HepG2 (cell line): Measurements from ENCODE around the gene AIF1. TPM values are rescaled to one million over a fixed set of nuclear protein-coding genes. Genes with fewer than 3 reads are reported as not detected.

Experiments used
- ATRX ChIP-seq: sonication (generic); formaldehyde crosslinking; IDR thresholded peaks from 2 replicates; pipeline ENCODE4 v1.4.0; 2020; ENCODE audit warnings: missing genetic modification reagents, borderline replicate concordance
- GABPA ChIP-seq, 2 experiments: IDR thresholded peaks; 2 replicates each; pipeline ENCODE4 v1.6.1; 2011 to 2016; ENCODE audit warnings: low read depth in 2 of 2, low read length in 1 of 2, missing biosample characterization in 1 of 2, missing genetic modification characterization in 1 of 2
- ISL2 ChIP-seq: sonication (generic); formaldehyde crosslinking; IDR thresholded peaks from 2 replicates; pipeline ENCODE4 v1.5.0; 2020; ENCODE audit warnings: missing genetic modification reagents
- KLF16 ChIP-seq, 2 experiments: sonication (generic) in 1 of 2; formaldehyde crosslinking in 1 of 2; IDR thresholded peaks; 2 replicates each; pipeline versions ENCODE4 v1.6.1 to v1.8.0; 2016 to 2023; ENCODE audit warnings: missing genetic modification reagents in 2 of 2, missing compliant biosample characterization in 1 of 2
- MIER3 ChIP-seq: IDR thresholded peaks from 2 replicates; pipeline ENCODE4 v1.6.1; 2016; ENCODE audit warnings: missing compliant biosample characterization, borderline replicate concordance
- NCOA2 ChIP-seq: sonication (generic); formaldehyde crosslinking; IDR thresholded peaks from 2 replicates; pipeline ENCODE4 v1.8.0; 2022; ENCODE audit warnings: inconsistent platforms
- REXO4 ChIP-seq: sonication (generic); formaldehyde crosslinking; IDR thresholded peaks from 2 replicates; pipeline ENCODE4 v1.8.0; 2022; ENCODE audit warnings: missing genetic modification reagents, mild to moderate bottlenecking, borderline replicate concordance
- SALL2 ChIP-seq: sonication (generic); formaldehyde crosslinking; IDR thresholded peaks from 2 replicates; pipeline ENCODE4 v1.8.1; 2023; ENCODE audit warnings: mild to moderate bottlenecking, missing genetic modification reagents, inconsistent platforms
- SAP130 ChIP-seq: IDR thresholded peaks from 2 replicates; pipeline ENCODE4 v1.6.1; 2016; ENCODE audit warnings: low read depth
- STAG1 ChIP-seq: sonication (generic); formaldehyde crosslinking; IDR thresholded peaks from 2 replicates; pipeline ENCODE4 v1.4.0; 2020; ENCODE audit warnings: missing genetic modification reagents
- TEAD3 ChIP-seq: optimal IDR thresholded peaks from 2 replicates; pipeline ENCODE3; 2016; ENCODE audit warnings: borderline replicate concordance
- TOE1 ChIP-seq: sonication (generic); formaldehyde crosslinking; IDR thresholded peaks from 2 replicates; pipeline ENCODE4 v1.4.0; 2020; ENCODE audit warnings: mild to moderate bottlenecking, missing genetic modification reagents
- ZFP82 ChIP-seq: sonication (generic); formaldehyde crosslinking; IDR thresholded peaks from 2 replicates; pipeline ENCODE4 v1.5.1; 2020; ENCODE audit warnings: mild to moderate bottlenecking, missing genetic modification reagents, borderline replicate concordance
- ZNF468 ChIP-seq: sonication (generic); formaldehyde crosslinking; IDR thresholded peaks from 2 replicates; pipeline ENCODE4 v1.8.0; 2022; ENCODE audit warnings: mild to moderate bottlenecking, moderate library complexity, missing genetic modification reagents
- polyA plus RNA-seq, 8 experiments: library from polyadenylated mRNA; depleted of rRNA in 3 of 8; stranded (reverse) in 7 of 8; unstranded in 1 of 8; fragments of >200 nt; fragmentation: Illumina TruSeq in 4 of 8; extraction: Trizol in 4 of 8; gene quantifications; 2 replicates each; pipeline versions ENCODE4 v1.2.1 to v1.2.3, GENCODE V29; 2011 to 2016; ENCODE audit warnings: low read depth in 4 of 8, missing spikeins in 1 of 8, mixed read lengths in 1 of 8; ENCODE audit not compliant: insufficient read depth in 1 of 8
- total RNA-seq, 5 experiments: library from RNA; depleted of rRNA; stranded (reverse); fragments of >200 nt; fragmentation: Illumina TruSeq; extraction: Trizol; gene quantifications; 2 replicates each; pipeline ENCODE4 v1.2.3, GENCODE V29; 2016; ENCODE audit warnings: low read depth in 1 of 5
- TF ChIP-seq, protein P1 (sequence below): sonication (generic); formaldehyde crosslinking; IDR thresholded peaks from 2 replicates; pipeline ENCODE4 v1.4.0; 2020; ENCODE audit warnings: mild to moderate bottlenecking, missing genetic modification reagents
- TF ChIP-seq, protein P2 (sequence below): sonication (generic); formaldehyde crosslinking; IDR thresholded peaks from 2 replicates; pipeline ENCODE4 v1.9.0; 2021; ENCODE audit warnings: missing genetic modification reagents, mild to moderate bottlenecking, borderline replicate concordance
- TF ChIP-seq, protein P3 (sequence below): sonication (generic); formaldehyde crosslinking; IDR thresholded peaks from 2 replicates; pipeline ENCODE4 v1.5.0; 2020; ENCODE audit warnings: mild to moderate bottlenecking, missing genetic modification reagents
- TF ChIP-seq, protein P4 (sequence below): sonication (generic); formaldehyde crosslinking; IDR thresholded peaks from 2 replicates; pipeline ENCODE4 v1.5.0; 2020; ENCODE audit warnings: mild to moderate bottlenecking, missing genetic modification reagents, moderate library complexity
- TF ChIP-seq, protein P5 (sequence below): sonication (generic); formaldehyde crosslinking; IDR thresholded peaks from 2 replicates; pipeline ENCODE4 v1.4.0; 2020; ENCODE audit warnings: mild to moderate bottlenecking, missing genetic modification reagents

The AIF1 gene
- total and polyA plus RNA-seq, 2 of the 13 experiments (the other 11 are each of a cell fraction or from before 2014, with no cell fraction given): 1.5 TPM; not detected in 1

- TF ChIP-seq, protein P1, sequence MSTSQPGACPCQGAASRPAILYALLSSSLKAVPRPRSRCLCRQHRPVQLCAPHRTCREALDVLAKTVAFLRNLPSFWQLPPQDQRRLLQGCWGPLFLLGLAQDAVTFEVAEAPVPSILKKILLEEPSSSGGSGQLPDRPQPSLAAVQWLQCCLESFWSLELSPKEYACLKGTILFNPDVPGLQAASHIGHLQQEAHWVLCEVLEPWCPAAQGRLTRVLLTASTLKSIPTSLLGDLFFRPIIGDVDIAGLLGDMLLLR (CRISPR knock-in tag): no peak
- peak; percentile 29; the same call in 1 of the 2 replicates for TF ChIP-seq SAP130 (CRISPR knock-in tag)
- TF ChIP-seq ZFP82 (CRISPR knock-in tag): no peak
- no peak for TF ChIP-seq ATRX (CRISPR knock-in tag)
- TF ChIP-seq SALL2: no peak
- TF ChIP-seq REXO4 (CRISPR knock-in tag): no peak
- TF ChIP-seq MIER3 (CRISPR knock-in tag): no peak
- TF ChIP-seq NCOA2 (CRISPR knock-in tag): no peak
- peak; percentile 39; the same call in 1 of the 2 replicates for TF ChIP-seq STAG1 (CRISPR knock-in tag)
- TF ChIP-seq TEAD3 (CRISPR knock-in tag): peak; percentile 31
- 0 out of 4 replicates have a peak, but pooled peaks of 1 of the 2 experiments have one; percentile 27 for TF ChIP-seq KLF16 (CRISPR knock-in tag; IDR thresholded peaks at IDR 0.05)
- TF ChIP-seq, protein P2, sequence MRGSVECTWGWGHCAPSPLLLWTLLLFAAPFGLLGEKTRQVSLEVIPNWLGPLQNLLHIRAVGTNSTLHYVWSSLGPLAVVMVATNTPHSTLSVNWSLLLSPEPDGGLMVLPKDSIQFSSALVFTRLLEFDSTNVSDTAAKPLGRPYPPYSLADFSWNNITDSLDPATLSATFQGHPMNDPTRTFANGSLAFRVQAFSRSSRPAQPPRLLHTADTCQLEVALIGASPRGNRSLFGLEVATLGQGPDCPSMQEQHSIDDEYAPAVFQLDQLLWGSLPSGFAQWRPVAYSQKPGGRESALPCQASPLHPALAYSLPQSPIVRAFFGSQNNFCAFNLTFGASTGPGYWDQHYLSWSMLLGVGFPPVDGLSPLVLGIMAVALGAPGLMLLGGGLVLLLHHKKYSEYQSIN (CRISPR knock-in tag): no peak
- TF ChIP-seq ISL2: no peak
- TF ChIP-seq, protein P3, sequence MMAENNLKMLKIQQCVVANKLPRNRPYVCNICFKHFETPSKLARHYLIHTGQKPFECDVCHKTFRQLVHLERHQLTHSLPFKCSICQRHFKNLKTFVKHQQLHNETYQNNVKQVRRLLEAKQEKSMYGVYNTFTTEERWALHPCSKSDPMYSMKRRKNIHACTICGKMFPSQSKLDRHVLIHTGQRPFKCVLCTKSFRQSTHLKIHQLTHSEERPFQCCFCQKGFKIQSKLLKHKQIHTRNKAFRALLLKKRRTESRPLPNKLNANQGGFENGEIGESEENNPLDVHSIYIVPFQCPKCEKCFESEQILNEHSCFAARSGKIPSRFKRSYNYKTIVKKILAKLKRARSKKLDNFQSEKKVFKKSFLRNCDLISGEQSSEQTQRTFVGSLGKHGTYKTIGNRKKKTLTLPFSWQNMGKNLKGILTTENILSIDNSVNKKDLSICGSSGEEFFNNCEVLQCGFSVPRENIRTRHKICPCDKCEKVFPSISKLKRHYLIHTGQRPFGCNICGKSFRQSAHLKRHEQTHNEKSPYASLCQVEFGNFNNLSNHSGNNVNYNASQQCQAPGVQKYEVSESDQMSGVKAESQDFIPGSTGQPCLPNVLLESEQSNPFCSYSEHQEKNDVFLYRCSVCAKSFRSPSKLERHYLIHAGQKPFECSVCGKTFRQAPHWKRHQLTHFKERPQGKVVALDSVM (CRISPR knock-in tag): peak; percentile 83
- no peak for TF ChIP-seq TOE1 (CRISPR knock-in tag)
- TF ChIP-seq ZNF468 (CRISPR knock-in tag): no peak
- TF ChIP-seq, protein P4, sequence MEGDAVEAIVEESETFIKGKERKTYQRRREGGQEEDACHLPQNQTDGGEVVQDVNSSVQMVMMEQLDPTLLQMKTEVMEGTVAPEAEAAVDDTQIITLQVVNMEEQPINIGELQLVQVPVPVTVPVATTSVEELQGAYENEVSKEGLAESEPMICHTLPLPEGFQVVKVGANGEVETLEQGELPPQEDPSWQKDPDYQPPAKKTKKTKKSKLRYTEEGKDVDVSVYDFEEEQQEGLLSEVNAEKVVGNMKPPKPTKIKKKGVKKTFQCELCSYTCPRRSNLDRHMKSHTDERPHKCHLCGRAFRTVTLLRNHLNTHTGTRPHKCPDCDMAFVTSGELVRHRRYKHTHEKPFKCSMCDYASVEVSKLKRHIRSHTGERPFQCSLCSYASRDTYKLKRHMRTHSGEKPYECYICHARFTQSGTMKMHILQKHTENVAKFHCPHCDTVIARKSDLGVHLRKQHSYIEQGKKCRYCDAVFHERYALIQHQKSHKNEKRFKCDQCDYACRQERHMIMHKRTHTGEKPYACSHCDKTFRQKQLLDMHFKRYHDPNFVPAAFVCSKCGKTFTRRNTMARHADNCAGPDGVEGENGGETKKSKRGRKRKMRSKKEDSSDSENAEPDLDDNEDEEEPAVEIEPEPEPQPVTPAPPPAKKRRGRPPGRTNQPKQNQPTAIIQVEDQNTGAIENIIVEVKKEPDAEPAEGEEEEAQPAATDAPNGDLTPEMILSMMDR: peak; percentile 68
- TF ChIP-seq, protein P5, sequence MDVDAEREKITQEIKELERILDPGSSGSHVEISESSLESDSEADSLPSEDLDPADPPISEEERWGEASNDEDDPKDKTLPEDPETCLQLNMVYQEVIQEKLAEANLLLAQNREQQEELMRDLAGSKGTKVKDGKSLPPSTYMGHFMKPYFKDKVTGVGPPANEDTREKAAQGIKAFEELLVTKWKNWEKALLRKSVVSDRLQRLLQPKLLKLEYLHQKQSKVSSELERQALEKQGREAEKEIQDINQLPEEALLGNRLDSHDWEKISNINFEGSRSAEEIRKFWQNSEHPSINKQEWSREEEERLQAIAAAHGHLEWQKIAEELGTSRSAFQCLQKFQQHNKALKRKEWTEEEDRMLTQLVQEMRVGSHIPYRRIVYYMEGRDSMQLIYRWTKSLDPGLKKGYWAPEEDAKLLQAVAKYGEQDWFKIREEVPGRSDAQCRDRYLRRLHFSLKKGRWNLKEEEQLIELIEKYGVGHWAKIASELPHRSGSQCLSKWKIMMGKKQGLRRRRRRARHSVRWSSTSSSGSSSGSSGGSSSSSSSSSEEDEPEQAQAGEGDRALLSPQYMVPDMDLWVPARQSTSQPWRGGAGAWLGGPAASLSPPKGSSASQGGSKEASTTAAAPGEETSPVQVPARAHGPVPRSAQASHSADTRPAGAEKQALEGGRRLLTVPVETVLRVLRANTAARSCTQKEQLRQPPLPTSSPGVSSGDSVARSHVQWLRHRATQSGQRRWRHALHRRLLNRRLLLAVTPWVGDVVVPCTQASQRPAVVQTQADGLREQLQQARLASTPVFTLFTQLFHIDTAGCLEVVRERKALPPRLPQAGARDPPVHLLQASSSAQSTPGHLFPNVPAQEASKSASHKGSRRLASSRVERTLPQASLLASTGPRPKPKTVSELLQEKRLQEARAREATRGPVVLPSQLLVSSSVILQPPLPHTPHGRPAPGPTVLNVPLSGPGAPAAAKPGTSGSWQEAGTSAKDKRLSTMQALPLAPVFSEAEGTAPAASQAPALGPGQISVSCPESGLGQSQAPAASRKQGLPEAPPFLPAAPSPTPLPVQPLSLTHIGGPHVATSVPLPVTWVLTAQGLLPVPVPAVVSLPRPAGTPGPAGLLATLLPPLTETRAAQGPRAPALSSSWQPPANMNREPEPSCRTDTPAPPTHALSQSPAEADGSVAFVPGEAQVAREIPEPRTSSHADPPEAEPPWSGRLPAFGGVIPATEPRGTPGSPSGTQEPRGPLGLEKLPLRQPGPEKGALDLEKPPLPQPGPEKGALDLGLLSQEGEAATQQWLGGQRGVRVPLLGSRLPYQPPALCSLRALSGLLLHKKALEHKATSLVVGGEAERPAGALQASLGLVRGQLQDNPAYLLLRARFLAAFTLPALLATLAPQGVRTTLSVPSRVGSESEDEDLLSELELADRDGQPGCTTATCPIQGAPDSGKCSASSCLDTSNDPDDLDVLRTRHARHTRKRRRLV (CRISPR knock-in tag): no peak
- no peak for TF ChIP-seq GABPA (IDR thresholded peaks at IDR 0.05; ENCODE audit: low read depth, low read length)
- TF ChIP-seq GABPA (CRISPR knock-in tag; IDR thresholded peaks at IDR 0.05; ENCODE audit: low read depth): peak; percentile 20; the same call in 1 of the 2 replicates
Observed at GRCh38 chr6:31597006-31597405, 18.0 kb upstream of the AIF1 start (continued).
